Motor neuron (in vitro differentiated cells): Measurements from ENCODE around the gene PRKCE. TPM values are rescaled to one million over a fixed set of nuclear protein-coding genes. Genes with fewer than 3 reads are reported as not detected.

Source experiments
- ATAC-seq, 8 experiments: fragments of 200-7000 bp; cut with Tn5 transposase; replicated peaks in 6 of 8; 2 replicates each; pipeline ENCODE4 v1.8.0; 2021; ENCODE audit warnings: mild to moderate bottlenecking in 8 of 8, moderate library complexity in 8 of 8
- H3K27ac ChIP-seq, 2 donors: fragments of 250-450 bp; sonication (Bioruptor Pico); 2 replicates each; pipeline ENCODE4 v1.9.0; 2021; ENCODE audit warnings: antibody characterized with exemption in 2 of 2, mild to moderate bottlenecking in 2 of 2, moderate library complexity in 1 of 2
- H3K4me1 ChIP-seq, 2 donors: fragments of 250-450 bp; sonication (Bioruptor Pico); replicated peaks in 1 of 2; 2 replicates each; pipeline ENCODE4 v1.6.1; 2021; ENCODE audit warnings: antibody characterized with exemption in 2 of 2, mild to moderate bottlenecking in 2 of 2, moderate library complexity in 1 of 2
- H3K4me3 ChIP-seq, 5 donors: fragments of 250-450 bp; sonication (Bioruptor Pico); 2 replicates each; pipeline ENCODE4 v1.9.0; 2021; ENCODE audit warnings: antibody characterized with exemption in 5 of 5, mild to moderate bottlenecking in 5 of 5, moderate library complexity in 4 of 5
- WGBS, 10 experiments: fragments of 450-650 bp; shearing (Covaris generic); methylation state at CpG; one replicate each; pipeline ENCODE4 v1.0.0; 2022; 5-methylcytosine and 5-hydroxymethylcytosine counted together
- in situ Hi-C, 9 experiments: fragments of 400-800 bp; cut with MboI; loops; one replicate each; pipeline ENCODE4 v1.15.0; 2021; ENCODE audit warnings: low sequenced_read_pairs in 9 of 9, low pct_unique_long_range_greater_than_20kb in 2 of 9; ENCODE audit not compliant: unreplicated experiment in 9 of 9
- total RNA-seq, 8 experiments: library from RNA; unstranded; fragments of 300-600 nt; gene quantifications; 2 replicates each; pipeline versions ENCODE4 v1.2.3 to v1.2.4, GENCODE V29; 2022

The PRKCE gene
- total RNA-seq, 8 experiments from 2014 or later = 7.3 to 23.0 (median 14.7) TPM

DNA sequence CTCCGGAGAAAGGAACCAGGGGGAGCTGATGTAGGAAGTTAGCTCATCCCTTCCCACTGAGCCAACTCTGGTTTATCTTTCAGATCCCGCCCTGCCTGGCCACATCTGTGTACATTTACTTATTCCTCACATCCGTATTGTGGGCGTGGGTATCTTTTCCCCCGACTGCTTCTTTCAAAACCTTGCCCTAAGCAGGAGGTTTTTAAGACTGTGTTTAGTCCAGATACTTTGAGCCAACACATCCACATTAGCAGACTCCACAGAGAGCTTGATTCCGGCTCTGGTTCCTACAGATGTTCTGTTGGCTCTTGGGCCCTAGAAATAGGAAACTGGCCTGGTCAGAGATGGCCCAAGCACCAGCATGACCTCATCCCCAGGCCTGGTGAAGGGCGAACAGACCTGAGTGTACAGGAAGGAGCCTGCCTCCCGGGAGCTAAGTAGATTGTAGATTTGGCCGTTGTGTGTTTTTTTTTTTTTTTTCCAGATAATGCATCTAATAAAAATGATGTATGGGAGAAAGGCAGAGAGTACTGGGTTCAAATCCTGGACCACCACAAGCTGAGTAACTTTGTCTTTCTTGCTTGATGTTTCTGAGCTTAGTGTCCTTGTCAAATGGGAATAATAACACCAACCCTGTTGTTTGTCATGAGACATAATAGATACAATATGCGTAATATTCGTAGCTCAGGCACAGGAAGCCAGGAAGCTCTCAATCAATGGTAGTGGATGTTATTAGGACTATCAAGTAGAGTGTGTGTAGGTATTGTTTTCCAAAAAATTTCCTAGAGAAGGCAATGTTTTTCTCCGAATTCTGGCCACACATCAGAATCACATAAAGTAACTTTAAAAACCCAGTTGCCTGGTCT is 92.3 kb downstream of the PRKCE start:
- ATAC-seq = peak in 3 of 8 experiments; percentile 47 to 78 (median 75)
- H3K4me3 ChIP-seq = no peak overlapping the region
- peaks cover 5% of the 10 kb centered on the region in 2 donors for H3K4me1 ChIP-seq
- no peak overlapping the region for H3K27ac ChIP-seq
- WGBS, 10 experiments = 3 to 93% (median 57%) methylated on average over 2 to 11 of the region's 12 CpGs
- in situ Hi-C loops = no loop called here

DNA sequence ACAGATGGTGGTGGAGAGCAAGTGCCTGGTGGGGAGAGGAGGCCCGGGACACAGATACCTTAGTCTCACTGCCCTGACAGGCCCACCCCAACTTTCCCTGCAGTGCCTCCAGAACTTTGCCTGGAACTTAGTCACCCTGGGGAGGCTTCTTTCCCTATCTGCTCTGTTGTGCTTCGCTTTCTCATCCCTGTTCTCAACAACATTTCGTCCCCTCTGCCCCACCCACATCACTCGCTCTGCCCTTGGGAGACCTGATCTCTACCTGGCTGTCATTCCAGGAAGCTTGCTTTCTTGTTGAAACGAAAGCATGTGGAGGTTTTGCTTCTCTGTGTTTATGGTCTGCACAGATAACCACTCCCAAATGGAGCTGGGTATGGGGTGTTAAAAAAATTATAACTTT is 93.8 kb downstream of the PRKCE start:
- Histone ChIP-seq H3K4me3 (no peak overlapping the region), H3K27ac (no peak overlapping the region), H3K4me1 (peaks cover 5% of the 10 kb centered on the region in 2 donors)
- in situ Hi-C loops = no loop called here
- no peak for ATAC-seq
- 42 to 100% (median 83%) methylated on average over 1 to 5 of the region's 5 CpGs; no CpG with 5 or more reads in 1 of the 10 experiments for WGBS, 10 experiments

DNA sequence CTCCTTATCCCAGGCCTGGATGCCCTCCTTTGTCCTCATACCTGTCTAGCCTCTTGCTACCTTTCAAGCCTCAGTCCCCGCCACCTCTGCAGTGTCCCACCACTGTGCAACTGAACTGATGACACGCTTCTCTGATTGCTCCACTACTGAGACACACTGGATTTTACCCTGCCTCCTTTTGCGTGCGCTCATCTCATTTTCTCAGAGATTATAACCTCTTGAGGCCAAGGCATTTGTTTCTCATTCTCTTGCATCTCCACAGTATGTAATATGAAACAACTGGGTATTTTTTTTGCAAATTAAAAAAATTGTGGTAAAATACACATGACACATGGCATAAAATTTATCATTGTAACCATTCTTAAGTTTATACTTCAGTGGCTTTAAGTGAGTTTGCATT is 95.4 kb downstream of the PRKCE start:
- H3K27ac ChIP-seq = no peak overlapping the region
- ATAC-seq = no peak
- 67 to 100% (median 95%) methylated on average over 2 to 4 of the region's 4 CpGs; no CpG with 5 or more reads in 1 of the 10 experiments for WGBS, 10 experiments
- H3K4me3 ChIP-seq = no peak overlapping the region
- H3K4me1 ChIP-seq = peaks cover 5% of the 10 kb centered on the region in 2 donors
- in situ Hi-C loops = no loop called here

DNA sequence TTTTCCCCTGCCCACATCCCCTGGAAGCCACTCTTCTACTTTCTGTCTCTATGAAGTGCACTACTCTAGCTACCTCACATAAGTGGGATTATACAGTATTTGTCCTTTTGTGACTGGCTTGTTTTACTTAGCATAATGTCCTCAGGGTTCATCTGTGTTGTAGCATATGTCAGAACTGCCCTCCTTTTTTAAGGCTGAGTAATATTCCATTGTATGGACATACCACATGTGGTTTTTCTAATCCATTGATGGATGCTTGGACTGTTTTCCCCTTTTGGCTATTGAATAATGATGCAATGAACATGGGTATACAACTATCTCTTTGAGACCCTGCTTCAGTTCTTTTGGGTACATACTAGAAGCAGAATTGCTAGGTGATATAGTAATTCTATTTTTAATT is 95.9 kb downstream of the PRKCE start:
- ATAC-seq = no peak
- H3K27ac ChIP-seq = no peak overlapping the region
- H3K4me3 ChIP-seq = no peak overlapping the region
- H3K4me1 ChIP-seq = peaks cover 5% of the 10 kb centered on the region in 2 donors
- in situ Hi-C loops = no loop called here

DNA sequence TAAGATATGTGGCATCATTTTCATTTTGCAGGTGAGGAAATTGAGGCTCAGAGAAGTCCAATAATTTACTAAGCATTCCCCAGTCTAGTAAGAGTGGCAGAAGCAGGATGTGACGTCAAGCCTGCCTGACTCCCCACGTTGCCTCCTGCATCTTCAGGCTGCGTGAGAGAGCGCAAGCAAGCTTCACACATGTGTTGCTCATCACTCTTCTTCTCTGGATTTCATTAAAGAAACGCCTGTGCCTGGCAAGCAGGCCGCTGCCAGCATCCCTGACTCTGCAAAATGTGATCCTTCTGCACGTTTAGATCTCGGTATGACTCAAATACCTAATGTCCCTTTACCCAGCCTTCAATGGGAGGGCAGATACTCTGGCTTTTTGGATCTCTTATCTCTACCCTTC is 96.8 kb downstream of the PRKCE start:
- peak in 7 of 8 experiments; percentile 32 to 95 (median 57) for ATAC-seq
- Histone ChIP-seq H3K27ac (no peak overlapping the region), H3K4me1 (peaks cover 5% of the 10 kb centered on the region in 2 donors), H3K4me3 (no peak overlapping the region)
- in situ Hi-C loops = no loop called here
- WGBS, 10 experiments = 4 to 91% (median 42%) methylated on average over 3 to 6 of the region's 8 CpGs; no CpG with 5 or more reads in 5 of the 10 experiments

DNA sequence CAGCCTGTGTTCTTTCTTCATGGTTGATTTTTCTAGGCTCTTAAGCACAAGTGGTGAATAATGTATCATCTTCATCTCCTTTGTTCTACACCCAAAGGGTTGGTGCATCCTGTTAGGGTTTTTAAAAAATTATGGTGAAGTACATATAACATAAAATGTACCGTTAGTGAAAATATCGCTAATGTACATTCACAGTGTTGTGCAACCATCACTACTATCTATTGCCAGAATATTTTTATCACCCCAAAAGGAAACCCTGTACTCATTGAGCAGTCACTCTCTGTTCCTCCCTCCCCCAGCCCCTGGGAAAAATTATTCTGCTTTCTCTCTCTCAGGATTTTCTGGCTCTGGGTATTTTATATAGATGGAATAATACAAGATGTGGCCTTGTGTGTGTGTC is 98.5 kb downstream of the PRKCE start:
- Histone ChIP-seq H3K4me1 (peaks cover 5% of the 10 kb centered on the region in 2 donors), H3K27ac (no peak overlapping the region), H3K4me3 (no peak overlapping the region)
- 50 to 100% (median 95%) methylated on average over 1 to 2 of the region's 2 CpGs; no CpG with 5 or more reads in 1 of the 10 experiments for WGBS, 10 experiments
- ATAC-seq = no peak
- in situ Hi-C loops = loop anchor here in 1 of 9 experiments (25.0 kb wide), 1 partner anchor 88 kb away; the partner anchor contains the start of gene PRKCE

DNA sequence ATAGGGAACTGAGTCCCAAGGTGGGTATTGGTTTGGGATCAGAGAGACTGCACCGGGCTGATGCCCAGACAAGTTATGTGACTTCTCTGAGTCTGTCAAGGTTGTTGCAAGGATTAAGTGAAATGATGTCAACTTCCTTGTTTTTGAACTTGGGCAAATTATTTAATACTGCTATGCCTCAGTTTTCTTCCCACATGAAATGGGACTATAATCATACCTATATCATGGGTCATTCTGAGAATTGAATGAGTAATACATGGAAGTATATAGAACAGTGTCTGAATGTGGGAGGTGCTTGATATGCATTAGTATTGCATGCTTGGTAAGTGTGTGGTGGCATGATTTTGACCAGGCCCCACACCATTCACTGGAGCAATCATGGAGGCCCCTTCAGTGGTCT is 99.0 kb downstream of the PRKCE start:
- Histone ChIP-seq H3K4me3 (no peak overlapping the region), H3K4me1 (peaks cover 2 to 4% of the 10 kb centered on the region in 2 donors), H3K27ac (no peak overlapping the region)
- in situ Hi-C loops = loop anchor here in 1 of 9 experiments (25.0 kb wide), 1 partner anchor 88 kb away; the partner anchor contains the start of gene PRKCE
- no peak for ATAC-seq
- WGBS, 10 experiments = 100% methylated on average over 1 of the region's 1 CpG; no CpG with 5 or more reads in 7 of the 10 experiments

DNA sequence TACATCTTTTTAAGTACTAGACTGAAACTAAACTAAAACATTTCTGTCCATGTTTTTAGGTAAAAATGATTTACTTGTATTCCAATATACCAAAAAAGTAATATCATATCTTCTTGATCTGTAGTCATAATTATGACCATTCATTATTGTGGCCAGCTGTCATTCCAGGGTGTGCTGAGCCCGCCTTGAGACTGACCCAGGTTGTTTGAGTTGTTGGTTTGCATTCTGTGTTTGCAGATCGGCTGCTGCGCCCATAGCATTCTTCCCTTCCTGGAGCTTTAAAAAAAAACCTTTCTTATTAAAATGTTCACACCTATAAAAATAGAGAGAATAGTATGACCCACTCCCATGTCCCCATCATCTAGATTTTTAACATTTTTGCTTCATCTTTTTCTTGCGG is 101.9 kb downstream of the PRKCE start:
- no peaks in the 10 kb centered on the region for H3K4me1 ChIP-seq
- ATAC-seq = no peak
- WGBS, 10 experiments = 74 to 100% (median 96%) methylated on average over 1 to 4 of the region's 4 CpGs; no CpG with 5 or more reads in 2 of the 10 experiments
- H3K27ac ChIP-seq = no peak overlapping the region
- H3K4me3 ChIP-seq = no peak overlapping the region
- in situ Hi-C loops = loop anchor here in 1 of 9 experiments (25.0 kb wide), 1 partner anchor 91 kb away; the partner anchor contains the start of gene PRKCE

DNA sequence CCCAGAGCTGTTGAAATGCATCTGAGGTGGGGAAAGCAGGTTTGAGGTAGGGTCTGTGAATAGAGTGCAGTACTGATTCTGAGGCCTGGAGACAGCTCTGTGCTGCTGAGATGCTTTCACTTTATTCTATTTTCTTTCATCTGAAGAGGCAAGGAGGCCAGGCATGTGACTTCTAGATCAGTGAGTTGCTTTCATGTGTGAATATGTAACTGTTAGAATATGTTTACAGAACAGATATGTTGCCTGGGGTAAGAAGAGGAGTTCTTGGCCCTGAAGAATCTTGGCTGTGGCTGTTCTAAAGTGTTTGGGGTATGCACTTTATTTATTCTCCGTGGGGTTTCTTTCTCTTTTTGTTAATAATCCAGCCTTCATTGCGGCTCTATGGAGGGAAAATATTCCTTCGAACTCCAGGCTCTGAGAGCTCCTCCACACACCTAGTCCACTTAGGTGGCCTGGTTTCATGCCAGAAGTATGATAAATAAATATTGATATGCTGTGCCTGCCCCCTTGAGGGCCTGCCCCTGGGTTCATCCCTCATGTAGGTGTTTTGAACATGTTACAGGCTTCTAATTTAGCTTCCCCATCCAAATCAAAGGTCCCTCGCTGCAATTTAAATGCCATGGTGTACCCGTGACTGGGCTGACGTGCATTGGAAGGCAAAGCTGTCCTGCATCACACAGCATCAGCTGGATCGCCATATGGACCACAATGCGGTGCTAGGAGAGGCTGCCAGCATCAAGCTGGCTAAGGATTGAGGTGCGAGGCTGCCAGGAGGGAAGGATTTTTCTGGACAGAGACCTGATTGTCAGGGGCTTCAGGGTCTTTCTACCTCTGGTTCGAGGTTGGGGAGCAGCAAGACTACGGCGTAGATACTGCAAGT is 102.9 kb downstream of the PRKCE start:
- ATAC-seq = peak in 1 of 8 experiments; percentile 79
- Histone ChIP-seq H3K4me3 (no peak overlapping the region), H3K27ac (no peak overlapping the region), H3K4me1 (peaks cover 4% of the 10 kb centered on the region in 2 donors)
- in situ Hi-C loops = loop anchor here in 1 of 9 experiments (25.0 kb wide), 1 partner anchor 92 kb away; the partner anchor contains the start of gene PRKCE
- WGBS, 10 experiments = 79 to 100% (median 93%) methylated on average over 2 to 8 of the region's 12 CpGs; no CpG with 5 or more reads in 5 of the 10 experiments

DNA sequence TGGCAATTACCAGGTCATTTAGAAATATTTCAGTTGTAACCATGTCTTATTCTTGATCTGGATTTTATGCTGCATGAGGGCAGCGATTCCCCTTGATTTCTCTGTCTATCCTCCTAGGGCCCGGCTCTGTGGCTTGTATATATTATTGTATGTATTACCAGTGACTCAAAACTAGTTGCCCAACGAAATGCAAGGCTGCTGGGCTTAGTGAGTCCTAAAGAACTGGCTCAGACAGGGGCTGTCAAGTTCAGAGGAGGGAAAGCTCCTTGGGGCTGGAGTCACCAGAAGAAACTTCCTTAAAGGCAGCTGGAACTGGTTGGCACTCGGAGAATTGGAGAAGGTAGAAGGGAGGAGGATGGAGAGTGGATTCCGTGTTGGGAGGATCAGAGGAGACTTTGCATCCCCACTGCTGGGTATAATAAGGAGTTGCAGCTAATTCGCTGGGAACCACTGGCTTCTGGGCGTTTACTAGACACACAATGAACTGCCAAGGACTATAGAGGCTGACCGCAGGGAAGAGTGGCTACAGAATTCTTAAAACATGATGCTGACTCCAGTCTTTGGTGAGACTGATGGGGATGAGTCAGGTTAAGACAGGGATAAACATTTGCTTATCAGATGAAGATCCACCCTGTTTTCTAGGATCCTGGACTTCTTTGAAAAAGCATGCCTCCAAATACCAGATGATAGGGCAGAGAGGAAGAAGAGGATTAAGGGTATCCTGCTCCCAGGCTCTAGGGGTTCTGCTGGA is 104.3 kb downstream of the PRKCE start:
- ATAC-seq = peak in 3 of 8 experiments; percentile 12 to 88 (median 82)
- H3K27ac ChIP-seq = no peak overlapping the region
- peaks cover 12 to 16% of the 10 kb centered on the region in 2 donors for H3K4me1 ChIP-seq
- in situ Hi-C loops = loop anchor here in 1 of 9 experiments (25.0 kb wide), 1 partner anchor 93 kb away; the partner anchor contains the start of gene PRKCE
- 2 to 100% (median 40%) methylated on average over 1 to 7 of the region's 8 CpGs; no CpG with 5 or more reads in 2 of the 10 experiments for WGBS, 10 experiments
- H3K4me3 ChIP-seq = no peak overlapping the region

DNA sequence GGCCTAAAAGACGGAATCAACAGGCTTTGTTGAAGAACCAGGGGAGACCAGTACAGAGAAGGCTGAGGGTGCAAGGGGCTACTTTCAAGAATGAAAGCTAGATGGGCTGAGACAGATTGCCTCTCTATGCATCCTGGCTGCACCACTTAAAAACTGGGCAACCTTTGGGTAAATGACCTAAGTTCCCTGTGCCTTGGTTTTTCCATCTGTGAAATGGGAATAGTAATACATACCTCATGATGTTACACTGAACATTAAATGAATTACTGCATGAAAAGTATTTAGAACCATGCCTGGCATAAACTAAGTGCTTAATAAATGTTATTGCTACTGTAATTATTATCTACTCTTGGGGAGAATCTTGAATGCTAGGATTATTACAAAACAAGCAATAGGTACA is 106.5 kb downstream of the PRKCE start:
- H3K4me3 ChIP-seq = no peak overlapping the region
- H3K27ac ChIP-seq = no peak overlapping the region
- in situ Hi-C loops = loop anchor here in 1 of 9 experiments (25.0 kb wide), 1 partner anchor 96 kb away; the partner anchor contains the start of gene PRKCE
- no peak for ATAC-seq
- peaks cover 12 to 16% of the 10 kb centered on the region in 2 donors for H3K4me1 ChIP-seq
- 80 to 100% (median 100%) methylated on average over 1 of the region's 1 CpG; no CpG with 5 or more reads in 2 of the 10 experiments for WGBS, 10 experiments

DNA sequence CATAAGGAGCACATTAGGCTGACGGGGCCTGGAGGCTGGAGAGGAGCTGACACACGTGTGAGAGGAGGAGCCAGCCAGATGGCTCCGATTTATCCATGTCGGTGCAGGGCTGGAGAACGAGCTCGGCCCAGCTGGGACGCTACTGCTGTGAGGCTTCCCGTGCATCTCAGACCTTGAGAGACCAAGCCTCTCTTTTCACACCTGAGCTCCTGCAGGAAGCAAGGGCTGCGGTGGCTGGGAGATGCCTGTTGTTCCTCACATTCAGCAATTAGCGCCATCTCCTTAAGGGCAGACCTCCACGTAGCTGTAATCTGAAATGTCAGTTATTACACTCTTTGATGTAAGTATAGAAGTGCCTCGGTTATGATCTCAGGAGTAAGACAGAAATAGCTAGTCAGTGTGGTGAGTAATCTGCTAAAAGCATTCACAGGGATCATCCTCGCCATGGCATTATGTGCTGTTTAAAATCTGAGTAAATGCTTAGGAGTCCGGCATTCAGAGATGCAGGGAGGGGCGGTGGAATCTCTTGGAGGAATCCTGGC is 107.9 kb downstream of the PRKCE start:
- peak; percentile 78 to 98 (median 94) for ATAC-seq
- in situ Hi-C loops = loop anchor here in 1 of 9 experiments (25.0 kb wide), 1 partner anchor 97 kb away; the partner anchor contains the start of gene PRKCE
- Histone ChIP-seq H3K4me3 (peak overlapping the region in 2 of 5 donors; percentile 10 to 28), H3K27ac (peak overlapping the region; percentile 43 to 61), H3K4me1 (peaks cover 12 to 16% of the 10 kb centered on the region in 2 donors)
- 0 to 65% (median 40%) methylated on average over 1 to 10 of the region's 15 CpGs; no CpG with 5 or more reads in 1 of the 10 experiments for WGBS, 10 experiments
